HT-29 (cell line): ENCODE results near the gene MACIR. TPM values are rescaled to one million over a fixed set of nuclear protein-coding genes. Genes with fewer than 3 reads are reported as not detected.

Source experiments
- DNase-seq: peaks from one replicate; pipeline ENCODE4 v3.0.0-alpha.2; 2015; ENCODE audit warnings: low spot score
- total RNA-seq: library from RNA; depleted of rRNA; stranded (reverse); fragments of >200 nt; shearing (Covaris generic); gene quantifications from 2 replicates; pipeline ENCODE4 v1.2.3, GENCODE V29; 2014

The MACIR gene
- total RNA-seq, 1 experiment from 2014 or later = 9.2 TPM

DNA sequence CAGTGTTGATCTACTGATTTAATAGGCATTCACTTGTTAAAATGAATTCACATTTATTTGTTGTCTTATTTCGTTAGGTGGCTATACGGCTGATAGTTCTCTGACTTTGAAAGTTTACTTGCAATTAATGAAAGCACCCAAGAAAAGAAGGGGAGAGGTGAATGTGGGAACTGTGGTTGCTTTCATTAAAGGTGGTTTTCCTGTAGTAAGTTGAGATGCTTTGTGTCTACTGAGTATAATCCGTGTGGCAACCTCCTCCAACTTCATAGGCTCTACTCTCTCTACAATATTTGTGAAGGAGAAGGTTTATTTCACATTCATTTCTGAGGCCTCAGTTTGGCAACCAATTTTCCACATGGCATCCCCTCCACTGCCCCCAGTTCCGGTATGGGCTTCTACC lies 12.8 kb upstream of the MACIR start:
- DNase-seq = no peak

DNA sequence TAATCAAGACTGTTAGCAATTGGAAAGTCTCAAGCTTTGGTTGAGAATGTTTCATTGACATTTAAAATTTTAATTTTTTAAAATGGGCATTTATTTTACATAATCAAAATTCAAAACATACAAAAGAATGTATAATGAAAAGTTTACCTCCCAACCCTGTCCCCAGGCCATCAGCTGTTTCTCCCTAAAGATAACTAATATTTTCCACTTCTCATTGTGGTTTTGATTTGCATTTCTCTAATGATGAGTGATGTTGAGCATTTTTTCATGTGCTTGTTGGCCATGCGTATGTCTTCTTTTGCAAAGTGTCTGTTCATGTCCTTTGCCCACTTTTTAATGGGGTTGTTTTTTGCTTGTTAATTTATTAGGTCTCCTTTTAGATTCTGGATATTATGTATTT lies 11.4 kb upstream of the MACIR start:
- no peak for DNase-seq

GRCh38 chr5:103249068-103249467 lies 9.5 kb upstream of the MACIR start:
- no peak for DNase-seq

GRCh38 chr5:103254921-103255320 lies 3.6 kb upstream of the MACIR start:
- no peak for DNase-seq

- no peak for DNase-seq
These were observed 2.9 kb upstream of the MACIR start for GRCh38 chr5:103255691-103256090.

DNA sequence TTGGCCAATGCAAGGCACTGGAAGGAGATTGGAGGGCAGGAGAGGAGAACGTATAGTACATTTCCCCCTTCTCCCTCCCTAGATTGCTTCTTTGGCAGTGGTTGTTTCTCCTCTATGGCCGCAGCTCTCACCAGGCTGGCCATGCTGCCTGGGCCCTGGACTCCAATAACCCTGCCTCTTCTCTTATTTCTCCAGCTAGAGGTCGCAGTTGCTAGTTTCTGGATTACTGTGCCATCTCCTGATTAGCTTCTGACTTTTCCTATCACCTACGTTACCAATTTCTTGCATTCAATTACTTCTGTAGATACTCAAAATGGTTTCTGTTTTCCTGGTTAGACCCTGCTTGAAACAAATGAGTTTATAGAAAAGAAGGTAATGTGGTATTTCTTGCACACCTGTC lies 2.4 kb upstream of the MACIR start:
- peak; percentile 29 for DNase-seq

DNA sequence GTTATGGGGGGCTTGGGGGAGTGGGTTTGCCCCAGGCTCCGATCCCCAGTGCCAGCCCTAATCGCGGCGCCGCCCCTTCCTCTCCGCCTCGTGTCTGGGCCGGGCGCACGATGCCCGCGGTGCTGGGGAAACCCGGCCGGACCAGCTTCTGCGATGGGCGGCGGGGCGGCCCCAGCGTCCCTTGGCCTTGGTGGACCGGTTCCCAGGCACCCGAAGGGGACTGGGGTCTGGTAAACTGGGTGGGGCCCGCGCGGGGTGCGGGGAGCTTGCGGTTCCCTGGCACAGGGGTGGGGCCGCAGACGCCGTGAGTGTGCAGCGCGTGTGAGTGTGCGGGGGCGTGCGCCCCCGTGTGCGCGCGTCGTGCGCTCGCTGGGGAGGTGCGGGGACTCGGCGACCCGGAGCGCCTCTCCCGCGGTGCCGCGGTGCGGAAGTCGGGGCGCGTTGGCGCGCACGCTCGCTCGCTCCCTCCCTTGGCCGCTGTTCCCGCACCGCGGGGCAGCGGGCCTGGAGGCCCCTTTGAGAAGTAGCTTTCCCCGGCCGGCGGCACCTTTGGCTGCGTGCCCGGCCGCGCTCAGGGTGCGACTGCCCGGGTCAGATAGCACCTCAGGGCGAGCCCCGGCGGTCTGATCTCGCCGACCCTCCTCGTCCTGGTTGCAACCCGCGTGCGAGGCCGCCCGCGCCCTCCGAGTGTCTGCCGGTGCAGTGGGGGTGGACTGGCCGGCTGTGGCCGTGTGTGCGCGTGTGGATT lies 568 bp downstream of the MACIR start:
- DNase-seq = peak; percentile 76

DNA sequence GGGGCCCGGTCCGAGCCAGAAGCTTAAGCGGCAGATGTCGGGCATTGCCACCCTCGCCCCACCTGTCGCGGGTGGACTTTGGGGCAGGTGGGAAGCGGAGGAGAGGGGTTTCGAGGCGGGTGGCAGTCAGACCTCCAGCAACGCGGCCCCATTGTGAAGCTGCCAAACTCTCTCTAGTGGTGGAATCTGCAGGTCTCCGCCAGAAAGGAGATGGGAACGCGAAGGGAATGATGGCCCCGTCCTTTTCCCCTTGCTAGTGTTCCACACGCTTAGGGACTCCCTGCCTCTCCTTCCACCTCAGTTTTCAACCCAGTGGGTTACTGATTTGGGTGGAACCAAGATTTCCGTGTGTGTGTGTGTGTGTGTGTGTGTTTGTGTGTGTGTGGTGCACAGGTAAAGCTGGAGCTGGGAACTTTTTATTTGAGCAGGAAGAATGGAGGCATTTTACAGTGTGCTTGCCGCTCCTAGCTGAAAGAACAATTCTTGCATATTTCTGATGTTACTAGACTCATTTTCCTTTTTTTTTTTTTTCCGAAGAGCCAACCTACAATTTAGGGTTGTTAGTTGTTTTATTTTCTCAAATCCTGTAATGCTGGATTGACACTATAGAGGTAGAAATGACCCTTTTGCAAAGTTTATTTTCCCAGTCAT lies 1.3 kb downstream of the MACIR start:
- no peak for DNase-seq

GRCh38 chr5:103260951-103261350 lies 2.4 kb downstream of the MACIR start:
- peak; percentile 27 for DNase-seq

DNA sequence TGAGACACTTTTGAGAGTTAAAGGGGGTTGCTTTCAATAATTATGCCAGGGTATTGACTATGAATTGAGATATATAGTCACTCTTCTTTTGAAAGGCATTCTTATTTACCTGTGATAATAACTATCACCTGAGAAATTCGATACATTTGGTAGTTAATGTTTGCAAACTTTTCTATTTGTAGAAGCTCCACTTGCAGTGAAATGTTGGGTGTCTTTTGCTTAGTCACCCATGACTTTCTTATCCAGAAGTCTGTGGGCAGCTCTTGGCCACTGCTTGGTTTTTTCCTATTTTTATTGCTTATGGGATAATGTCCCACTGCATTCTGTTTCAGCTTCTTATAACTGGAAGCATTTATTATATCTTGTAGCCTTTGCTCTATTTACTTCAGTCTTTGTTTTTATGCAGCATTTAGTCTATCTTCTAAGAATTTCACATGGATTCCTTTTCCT lies 3.9 kb downstream of the MACIR start:
- peak; percentile 18 for DNase-seq

DNA sequence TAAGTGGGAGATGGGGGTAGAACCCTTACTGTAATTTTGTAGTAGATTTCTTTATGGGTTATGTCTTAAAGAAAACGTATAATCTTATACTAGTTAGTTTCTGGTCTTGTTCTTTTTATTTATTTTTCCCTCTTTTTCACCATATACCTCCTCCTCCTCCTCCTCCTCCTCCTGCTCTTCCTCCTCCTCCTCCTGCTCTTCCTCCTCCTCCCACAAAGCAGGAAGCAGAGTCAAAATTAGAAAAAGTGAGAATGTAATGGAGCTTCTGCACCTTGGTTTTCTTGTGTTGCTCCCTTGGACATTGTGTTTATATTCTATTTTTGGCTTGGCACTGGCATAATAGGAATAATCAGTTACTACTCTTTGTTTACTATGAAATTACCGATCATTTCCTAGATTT lies 4.5 kb downstream of the MACIR start:
- DNase-seq = no peak

GRCh38 chr5:103264508-103264907 lies 5.9 kb downstream of the MACIR start:
- no peak for DNase-seq

GRCh38 chr5:103270581-103270980 lies 12.0 kb downstream of the MACIR start:
- no peak for DNase-seq

GRCh38 chr5:103271570-103272289 lies 13.2 kb downstream of the MACIR start:
- peak; percentile 13 for DNase-seq

- DNase-seq = no peak
These were observed 13.8 kb downstream of the MACIR start for GRCh38 chr5:103272377-103272776.

GRCh38 chr5:103273952-103274351 lies 15.4 kb downstream of the MACIR start:
- DNase-seq = no peak

DNA sequence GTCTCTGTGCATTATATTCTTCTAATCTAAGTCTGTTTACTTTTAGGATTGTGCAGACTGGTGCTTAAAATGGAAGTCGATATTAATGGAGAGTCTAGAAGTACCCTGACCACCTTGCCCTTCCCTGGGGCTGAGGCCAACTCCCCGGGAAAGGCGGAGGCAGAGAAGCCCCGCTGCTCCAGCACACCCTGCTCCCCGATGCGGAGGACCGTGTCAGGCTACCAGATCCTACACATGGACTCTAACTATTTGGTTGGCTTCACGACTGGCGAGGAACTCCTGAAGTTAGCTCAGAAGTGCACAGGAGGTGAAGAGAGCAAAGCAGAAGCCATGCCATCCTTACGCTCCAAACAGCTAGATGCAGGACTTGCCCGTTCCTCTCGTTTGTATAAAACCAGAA lies 17.3 kb downstream of the MACIR start:
- DNase-seq = no peak

DNA sequence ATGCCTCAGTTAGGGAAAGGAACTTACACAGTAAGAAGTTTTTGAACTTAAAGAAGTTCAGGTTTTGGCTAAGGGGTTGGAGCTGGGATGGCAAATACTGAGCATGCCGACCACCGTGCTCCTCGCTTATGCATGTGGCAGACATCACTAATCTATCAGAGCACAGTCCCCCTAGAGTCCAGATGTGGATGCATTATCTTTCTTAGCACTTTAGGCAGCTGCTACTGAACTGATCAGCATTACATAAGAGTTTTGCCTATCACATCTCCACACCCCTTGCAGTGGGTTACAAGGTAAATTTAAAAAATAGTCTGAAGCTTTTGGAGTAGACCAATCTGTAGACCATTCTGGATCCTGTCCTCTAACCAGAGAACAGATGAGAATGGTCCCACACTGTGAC lies 22.4 kb downstream of the MACIR start:
- no peak for DNase-seq

DNA sequence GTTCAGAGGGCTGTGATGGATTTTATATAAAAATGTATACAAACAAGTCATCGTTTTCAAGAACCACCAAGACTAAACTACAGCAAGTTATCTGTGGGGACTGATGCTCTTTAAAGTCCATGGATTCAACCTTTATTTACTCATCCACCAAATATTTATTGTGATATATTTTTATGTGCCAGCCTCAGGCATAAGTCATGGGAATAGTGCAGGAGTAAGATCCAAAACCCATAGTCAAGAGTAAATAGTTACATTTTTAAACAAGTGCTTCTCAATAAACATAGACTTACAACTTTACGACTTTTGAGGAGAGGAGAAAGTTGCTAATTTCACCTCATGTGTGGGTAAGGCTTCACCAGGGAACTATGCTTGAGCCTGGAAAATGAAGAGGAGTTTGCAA lies 24.6 kb downstream of the MACIR start:
- no peak for DNase-seq

DNA sequence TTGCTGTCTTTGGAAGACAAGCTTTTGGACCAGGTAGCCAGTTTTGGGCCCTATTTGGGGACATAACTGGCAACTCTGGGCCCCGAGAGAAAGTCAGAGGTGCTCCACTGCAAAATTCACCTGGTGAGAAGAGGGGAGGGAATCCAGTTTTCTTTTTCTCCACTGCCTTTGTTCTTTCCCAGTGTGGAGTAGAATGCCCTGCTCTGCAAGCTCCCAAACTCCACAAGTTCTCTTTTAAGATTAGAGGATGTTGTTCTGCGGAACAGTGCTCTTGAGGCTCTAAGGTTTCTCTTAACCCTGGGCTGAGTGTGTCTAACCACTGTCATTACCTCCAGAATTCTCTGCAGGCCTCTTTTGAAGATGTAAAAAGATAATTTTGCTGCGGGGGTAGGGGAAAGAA lies 25.3 kb downstream of the MACIR start:
- no peak for DNase-seq

DNA sequence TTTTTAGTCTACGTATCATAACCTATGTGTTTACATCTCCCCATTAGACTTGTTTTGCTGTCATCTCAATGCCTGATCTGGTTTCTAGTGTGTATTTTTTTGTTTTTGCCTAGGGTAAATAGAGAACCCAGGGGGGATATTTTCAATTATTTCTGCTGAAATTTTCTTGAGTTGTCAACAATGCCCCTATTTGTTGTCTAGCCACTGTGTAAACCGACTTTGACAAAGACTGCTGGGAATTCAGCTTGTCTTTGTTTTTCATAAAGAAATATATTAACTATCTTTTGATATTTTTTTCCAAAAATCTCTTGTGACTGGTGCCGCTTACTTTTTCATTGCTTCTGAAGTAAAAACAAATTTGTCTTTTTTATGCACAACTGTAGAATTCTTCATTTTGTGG lies 28.1 kb downstream of the MACIR start:
- no peak for DNase-seq

- no peak for DNase-seq
These were observed 30.5 kb downstream of the MACIR start for GRCh38 chr5:103289024-103289423.

DNA sequence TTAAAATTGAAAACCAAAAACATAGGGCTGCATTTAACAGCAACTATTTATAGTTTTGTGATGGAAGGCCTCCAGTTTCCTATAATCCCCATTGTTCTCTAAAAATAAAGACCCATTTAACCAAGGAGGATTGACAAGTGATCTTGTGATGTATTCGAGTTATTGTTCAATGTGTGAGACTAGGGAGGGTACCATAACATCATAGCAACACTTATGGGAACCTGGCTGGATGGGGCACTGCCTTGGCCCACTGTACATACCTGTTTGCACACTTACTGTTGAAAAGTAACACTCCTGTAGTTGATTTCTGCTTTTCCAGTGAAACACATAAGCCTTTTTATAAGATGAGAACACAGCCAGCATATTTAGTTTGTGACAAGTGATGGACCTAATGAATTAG lies 32.3 kb downstream of the MACIR start:
- DNase-seq = no peak
